HT1080 (cell line): ENCODE results near the gene NDOR1. TPM values are rescaled to one million over a fixed set of nuclear protein-coding genes. Genes with fewer than 3 reads are reported as not detected.

Experiments
- DNase-seq: peaks from one replicate; pipeline ENCODE4 v3.0.0-alpha.2; 2015; ENCODE audit warnings: low read depth
- total RNA-seq: library from RNA; depleted of rRNA; stranded (reverse); fragments of >200 nt; shearing (Covaris generic); gene quantifications from 2 replicates; pipeline ENCODE4 v1.2.3, GENCODE V29; 2014

NDOR1 gene
- total RNA-seq, 1 experiment from 2014 or later = 26.2 TPM

DNA sequence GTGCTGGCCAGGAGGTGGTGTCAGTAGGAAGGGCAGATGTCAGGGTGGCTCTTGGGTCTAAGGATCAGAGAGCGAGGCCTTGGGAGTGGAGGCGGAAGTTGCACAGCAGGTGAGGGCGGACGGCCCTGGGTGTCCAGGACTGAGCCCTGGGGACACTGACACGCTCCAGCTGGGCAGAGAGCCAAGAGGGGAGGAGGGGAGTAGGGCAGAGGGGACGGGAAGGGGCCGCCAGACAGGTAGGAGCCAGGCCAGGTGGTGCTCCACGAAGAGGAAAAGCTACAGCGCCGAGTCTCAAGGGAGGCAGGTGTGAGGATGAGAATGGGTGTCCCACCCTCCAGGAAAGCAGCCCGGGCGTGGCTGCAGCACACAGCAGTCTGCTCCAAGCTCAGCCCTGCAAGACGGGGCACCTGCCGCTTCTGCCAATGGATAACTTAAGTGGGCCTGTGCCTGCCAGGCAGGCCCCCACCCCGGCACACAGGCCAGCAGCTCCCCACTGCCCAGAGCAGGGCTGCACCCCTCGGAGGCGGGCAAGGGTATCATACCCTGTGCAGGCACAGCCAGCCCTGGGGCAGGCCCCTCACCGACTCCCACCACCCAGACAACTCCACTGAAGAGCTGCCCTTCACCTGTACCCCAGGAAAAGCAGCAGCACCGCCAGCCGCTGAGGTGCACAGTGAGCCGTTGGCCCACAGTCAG is 9.8 kb upstream of the NDOR1 start:
- no peak for DNase-seq

GRCh38 chr9:137198051-137198901 is 7.2 kb upstream of the NDOR1 start:
- no peak for DNase-seq

GRCh38 chr9:137198902-137199283 is 6.6 kb upstream of the NDOR1 start:
- DNase-seq = no peak

- no peak for DNase-seq
Observed at GRCh38 chr9:137199411-137200121, 5.9 kb upstream of the NDOR1 start.

- DNase-seq = peak; percentile 99
Observed at GRCh38 chr9:137200311-137201204, 4.9 kb upstream of the NDOR1 start, which contains the start of gene TPRN. Gene TPRN, minus strand, starts transcription at chr9:137200741. Its CDS starts 30 bp downstream, at chr9:137200711.

DNA sequence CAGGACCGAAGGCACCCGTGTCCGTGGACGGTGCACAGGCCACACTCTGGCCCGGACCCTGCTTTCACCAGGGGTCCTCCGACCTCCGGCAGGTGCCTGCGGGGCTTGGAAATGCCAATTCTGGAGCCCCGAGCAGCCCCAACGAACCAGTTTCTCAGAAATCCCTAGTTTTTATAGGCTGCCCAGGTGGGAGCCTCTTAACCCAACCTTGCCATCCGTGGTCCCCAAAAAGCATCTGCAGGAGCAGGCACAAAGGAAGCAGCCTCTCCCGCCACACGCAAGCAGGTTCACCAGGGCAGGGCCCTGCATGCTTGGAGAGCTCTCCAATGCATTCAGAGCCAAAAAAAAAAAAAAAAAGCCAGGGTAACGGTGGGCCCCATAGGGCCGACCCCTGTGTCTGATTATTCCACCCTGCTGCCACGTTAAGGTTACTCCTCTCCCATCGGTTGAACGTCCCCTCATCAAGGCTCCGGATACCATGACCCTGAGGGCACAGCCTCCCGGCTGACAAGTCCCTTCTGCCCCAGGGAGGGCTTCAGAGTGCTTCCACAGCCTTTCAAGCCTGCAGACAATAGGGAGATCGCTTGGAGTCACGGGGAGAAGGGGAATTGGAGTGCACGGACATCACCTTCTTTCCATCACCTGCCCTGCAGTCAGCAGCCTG is 4.2 kb upstream of the NDOR1 start:
- DNase-seq = no peak

- DNase-seq = no peak
Observed at GRCh38 chr9:137202966-137203365, 2.5 kb upstream of the NDOR1 start.

DNA sequence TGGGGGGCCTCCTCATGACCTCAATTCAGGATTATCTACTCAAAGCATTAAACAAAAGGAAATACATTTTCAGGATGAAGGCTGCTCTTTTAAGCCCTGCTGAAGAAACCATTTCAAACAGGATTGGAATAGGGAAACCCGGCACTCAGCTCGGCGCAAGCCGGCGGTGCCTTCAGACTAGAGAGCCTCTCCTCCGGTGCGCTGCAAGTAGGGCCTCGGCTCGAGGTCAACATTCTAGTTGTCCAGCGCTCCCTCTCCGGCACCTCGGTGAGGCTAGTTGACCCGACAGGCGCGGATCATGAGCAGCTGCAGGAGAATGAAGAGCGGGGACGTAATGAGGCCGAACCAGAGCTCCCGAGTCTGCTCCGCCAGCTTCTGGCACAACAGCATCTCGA is 772 bp upstream of the NDOR1 start:
- DNase-seq = no peak

- no peak for DNase-seq
Observed at GRCh38 chr9:137206602-137207001, 1.1 kb downstream of the NDOR1 start.

DNA sequence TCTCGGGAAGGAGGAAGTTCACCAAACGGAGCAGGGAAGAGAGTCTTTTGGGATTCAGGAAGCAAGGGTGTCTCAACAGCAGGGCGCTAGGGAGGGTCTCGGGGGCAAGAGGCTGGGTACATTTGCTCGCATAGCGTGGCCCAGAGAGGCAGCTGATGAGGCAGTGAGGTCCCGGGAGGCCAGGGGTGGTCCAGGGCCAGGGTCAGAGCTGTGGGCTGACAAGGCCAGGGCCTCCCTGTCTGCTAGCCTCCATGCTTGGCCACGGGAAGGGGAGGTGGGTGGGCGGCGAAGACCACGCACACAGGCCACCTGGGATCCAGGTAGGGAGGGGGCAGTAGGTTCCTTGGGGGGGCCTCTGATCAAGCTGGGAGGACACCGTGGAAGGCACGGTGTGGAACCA is 6.0 kb downstream of the NDOR1 start:
- DNase-seq = no peak

DNA sequence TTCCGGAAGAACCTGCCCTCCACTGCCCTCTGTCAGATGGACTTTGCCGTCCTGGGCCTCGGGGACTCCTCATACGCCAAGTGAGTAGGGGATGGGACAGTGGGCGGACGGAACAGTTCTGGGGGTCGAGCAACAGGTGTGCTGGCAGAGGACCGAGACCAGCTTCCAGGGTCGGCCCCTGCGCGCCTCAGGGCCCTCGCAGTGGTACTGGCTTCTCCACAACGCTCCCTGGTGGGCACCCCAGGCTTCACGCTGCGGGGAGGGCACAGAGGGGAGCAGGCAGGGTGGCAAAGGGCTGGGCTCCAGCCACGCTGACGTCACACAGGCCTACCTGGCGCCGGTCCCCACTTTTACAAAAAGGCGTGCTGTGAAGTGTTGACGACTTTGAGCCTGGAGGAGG is 7.0 kb downstream of the NDOR1 start:
- DNase-seq = no peak

DNA sequence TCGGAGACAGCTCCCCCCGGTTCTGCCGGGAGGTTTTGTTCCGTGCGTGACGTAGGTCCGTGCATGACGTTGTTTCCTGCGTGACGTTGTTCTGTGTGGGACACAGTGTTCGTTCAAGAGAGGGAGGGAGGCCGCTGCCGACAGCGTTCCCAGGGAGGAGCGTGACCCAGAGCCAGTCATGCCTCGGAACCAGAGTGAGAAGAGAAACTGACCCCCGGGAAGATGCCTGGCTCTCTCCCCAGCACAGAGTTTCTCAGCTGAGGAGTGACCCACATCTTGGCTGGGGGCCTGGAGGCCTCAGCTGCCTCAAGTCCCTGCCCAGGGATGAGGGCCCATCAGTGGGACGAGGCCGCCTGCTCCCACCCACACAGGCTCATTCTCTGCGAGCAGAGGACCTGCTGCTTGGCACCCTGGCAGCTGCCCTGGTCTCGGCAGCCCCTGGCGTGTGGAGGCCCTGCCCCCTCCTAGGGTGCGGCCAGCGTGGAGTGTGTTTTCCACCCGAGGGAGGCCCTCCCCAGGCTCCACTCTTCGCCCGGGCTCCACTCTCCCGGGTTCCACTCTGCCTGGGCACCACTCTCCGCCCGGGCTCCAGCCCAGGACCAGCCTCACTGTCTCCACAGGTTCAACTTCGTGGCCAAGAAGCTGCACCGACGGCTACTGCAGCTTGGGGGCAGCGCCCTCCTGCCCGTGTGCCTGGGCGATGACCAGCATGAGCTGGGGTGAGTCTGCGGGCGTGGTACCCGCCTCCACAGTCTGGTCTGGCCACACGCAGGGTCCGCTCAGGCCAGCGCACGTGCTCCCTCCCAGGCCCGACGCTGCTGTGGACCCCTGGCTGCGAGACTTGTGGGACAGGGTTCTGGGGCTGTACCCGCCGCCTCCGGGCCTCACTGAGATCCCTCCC is 7.9 kb downstream of the NDOR1 start:
- no peak for DNase-seq

GRCh38 chr9:137214620-137215019 is 9.1 kb downstream of the NDOR1 start:
- no peak for DNase-seq

DNA sequence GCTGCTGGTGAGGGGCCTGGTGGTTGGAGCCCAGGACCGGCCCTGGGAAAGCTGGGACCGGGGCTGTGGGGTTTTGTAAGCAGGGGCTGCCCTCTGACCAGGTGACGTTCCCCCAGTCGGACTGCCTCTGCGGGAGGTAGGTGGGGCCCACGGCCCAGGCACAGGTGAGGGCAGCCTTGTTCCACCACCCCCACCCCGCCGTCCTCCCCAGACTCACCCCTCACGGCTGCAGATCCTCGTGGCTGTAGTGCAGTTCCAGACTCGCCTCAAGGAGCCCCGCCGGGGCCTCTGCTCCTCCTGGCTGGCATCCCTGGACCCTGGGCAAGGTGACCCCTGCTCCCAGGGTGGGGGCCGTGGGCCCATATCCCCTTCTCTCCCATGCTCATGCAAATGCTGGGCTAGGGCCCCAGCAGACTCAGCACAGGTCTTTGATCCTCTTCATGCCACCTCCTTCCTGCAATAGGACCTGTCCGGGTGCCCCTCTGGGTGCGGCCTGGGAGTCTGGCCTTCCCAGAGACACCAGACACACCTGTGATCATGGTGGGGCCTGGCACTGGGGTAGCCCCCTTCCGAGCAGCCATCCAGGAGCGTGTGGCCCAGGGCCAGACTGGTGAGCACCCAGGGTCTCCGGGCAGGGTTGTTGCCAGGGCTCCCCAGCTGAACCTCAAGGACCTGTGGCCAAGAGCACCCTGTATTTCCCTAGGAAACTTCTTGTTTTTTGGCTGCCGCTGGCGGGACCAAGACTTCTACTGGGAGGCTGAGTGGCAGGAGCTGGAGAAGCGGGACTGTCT is 9.9 kb downstream of the NDOR1 start:
- DNase-seq = no peak

GRCh38 chr9:137216188-137216965 is 10.9 kb downstream of the NDOR1 start:
- no peak for DNase-seq

DNA sequence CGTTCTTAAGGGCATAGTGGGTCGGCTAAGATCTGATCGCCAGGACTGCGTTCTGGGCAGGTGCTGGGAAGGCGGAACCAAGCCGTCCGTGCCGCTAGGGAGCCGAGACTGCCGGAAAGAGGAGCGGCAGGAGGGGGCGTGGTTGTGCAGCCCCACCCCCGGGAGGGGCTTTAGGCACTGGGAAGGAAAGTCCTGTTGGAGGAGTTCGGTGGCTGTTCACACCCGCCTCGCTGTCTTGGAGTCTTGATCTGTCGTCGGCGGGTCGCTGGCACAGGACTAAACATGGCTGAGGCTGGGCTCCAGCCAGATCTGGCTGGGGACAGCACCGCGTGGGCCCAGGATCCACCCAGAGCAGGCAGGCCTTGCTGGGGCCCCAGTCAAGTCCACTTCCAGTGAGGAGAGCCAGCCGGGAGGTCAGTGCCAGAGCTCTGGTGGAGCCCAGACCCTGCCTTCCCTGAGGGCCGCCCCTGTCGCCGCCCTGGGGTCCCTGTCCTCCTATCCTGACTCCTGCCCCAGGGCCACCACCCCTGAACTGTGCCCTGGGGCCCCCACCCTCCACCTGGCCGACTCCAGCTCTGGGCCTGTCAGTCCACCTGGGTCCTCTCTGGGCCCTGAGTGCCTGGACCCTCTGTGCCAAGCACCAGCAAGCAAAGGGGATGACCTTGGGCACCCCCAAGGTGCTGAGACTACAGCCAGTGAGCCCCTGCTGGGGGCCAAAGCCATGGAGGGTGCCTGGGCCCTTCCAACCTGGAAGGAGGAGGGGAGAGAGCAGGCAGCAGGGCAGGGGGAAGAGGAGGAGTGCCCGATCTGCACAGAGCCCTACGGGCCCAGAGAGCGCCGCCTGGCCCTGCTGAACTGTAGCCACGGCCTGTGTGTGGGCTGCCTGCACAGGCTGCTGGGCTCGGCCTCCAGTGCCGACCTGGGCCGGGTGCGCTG is 12.0 kb downstream of the NDOR1 start:
- DNase-seq = no peak
